GM12892 (cell line): Measurements from ENCODE around the gene NT5DC4.

Source experiments
- POLR2A ChIP-seq: IDR thresholded peaks from 2 replicates; pipeline ENCODE4 v1.6.1; 2011; ENCODE audit warnings: low read depth, low read length, control low read depth
- POLR2AphosphoS5 ChIP-seq: IDR thresholded peaks from 2 replicates; pipeline ENCODE4 v1.6.1; 2011; ENCODE audit warnings: low read depth, low read length, control low read depth

DNA sequence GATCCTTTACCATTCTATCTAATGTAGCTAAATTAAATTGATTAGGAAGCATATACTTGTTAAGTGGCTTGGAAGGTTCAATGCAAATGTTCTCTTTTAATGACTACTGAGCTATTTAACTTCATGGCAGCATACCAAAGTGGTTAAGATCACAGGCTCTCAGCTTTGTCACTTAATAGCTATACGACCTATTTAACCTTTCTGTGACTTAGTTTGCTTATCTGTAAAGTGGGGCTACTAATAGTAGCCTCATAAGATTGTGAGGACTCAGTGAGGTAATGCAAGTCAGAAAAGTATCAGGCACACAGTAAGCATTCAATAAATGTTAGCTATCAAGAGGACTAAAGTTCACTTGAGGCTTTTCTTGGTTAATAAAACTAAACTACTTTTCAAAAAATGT lies 39.3 kb downstream of the NT5DC4 start:
- TF ChIP-seq POLR2A, result no peak
- no peak for TF ChIP-seq POLR2AphosphoS5
